ENCODE data around the gene PIP5K1C. TPM values are rescaled to one million over a fixed set of nuclear protein-coding genes. Genes with fewer than 3 reads are reported as not detected.
A peak's percentile ranks its signal among the peaks of the same experiment; 100 is the strongest.
"Not testable (repeated sequence)": the region's sequence is repeated elsewhere in the genome, so short reads cannot be mapped to it uniquely, and the experiment has no call there.

PIP5K1C gene
- total RNA-seq, 2 experiments from 2014 or later: 14.6 to 15.3 TPM

GRCh38 chr19:3656747-3657394 is 43.4 kb downstream of the PIP5K1C start:
- peaks cover 9% of the 10 kb centered on the region for H3K36me3 Mint-ChIP-seq (ENCODE audit: low read depth)
- H3K4me1 Mint-ChIP-seq: no peaks in the 10 kb centered on the region
- ChIA-PET POLR2A (no interaction called here), CTCF (interaction anchor here (0.6 to 0.7 kb wide), 3 partner anchors 9 to 521 kb away, joined by 3 to 4 read pairs (median 3); no protein-coding TSS in a partner anchor)
- H3K4me3 Mint-ChIP-seq: no peak overlapping the region
- intact Hi-C loops (cut with DNase I, micrococcal nuclease): no loop called here
- H3K27me3 Mint-ChIP-seq: no peaks in the 10 kb centered on the region
- no peak overlapping the region for H3K27ac Mint-ChIP-seq
- H3K9me3 Mint-ChIP-seq (ENCODE audit: low read depth): no peaks in the 10 kb centered on the region
- DNase-seq (no peak), ATAC-seq (no peak)

DNA sequence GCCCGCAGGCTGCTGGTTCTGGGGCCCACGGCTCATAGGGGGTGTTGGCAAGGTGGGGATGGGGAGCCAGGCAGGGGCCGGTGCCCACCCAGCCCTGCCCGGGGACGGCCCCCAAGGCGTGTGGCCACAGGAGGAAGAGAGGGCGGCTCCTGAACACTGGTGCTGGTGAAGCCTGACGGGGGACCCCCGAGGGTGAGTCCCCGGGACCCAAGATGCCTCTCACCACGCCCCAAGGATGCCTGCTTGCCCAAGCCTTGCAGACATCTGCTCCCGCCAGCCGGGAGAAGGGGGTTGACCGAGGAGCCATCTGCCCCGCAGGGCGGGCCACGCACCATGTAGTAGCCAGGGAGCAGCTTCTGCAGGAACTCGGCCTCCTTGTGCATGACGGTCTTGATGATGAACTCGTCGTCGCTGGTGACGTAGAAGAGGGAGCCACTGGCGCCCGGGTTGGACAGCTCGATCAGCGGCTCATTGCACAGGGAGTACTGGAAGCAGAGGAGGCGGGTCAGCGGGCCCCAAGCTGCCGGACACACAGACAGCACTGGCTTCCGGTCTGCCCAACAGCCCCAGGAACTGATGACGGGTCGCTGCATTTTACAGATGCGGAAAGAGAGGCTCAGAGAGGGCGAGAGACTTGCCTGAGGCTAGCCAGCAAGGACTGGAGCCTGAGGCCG is 44.1 kb downstream of the PIP5K1C start:
- no peak for DNase-seq
- Mint-ChIP-seq H3K4me3 (no peak overlapping the region), H3K27me3 (no peaks in the 10 kb centered on the region), H3K27ac (no peak overlapping the region), H3K4me1 (no peaks in the 10 kb centered on the region), H3K36me3 (ENCODE audit: low read depth) (peaks cover 7% of the 10 kb centered on the region), H3K9me3 (ENCODE audit: low read depth) (no peaks in the 10 kb centered on the region)
- ChIA-PET POLR2A (interaction anchor here (0.6 kb wide), 1 partner anchor 464 kb away, joined by 4 read pairs; no protein-coding TSS in a partner anchor), CTCF (interaction anchor here (0.6 to 0.7 kb wide), 2 partner anchors 8 to 56 kb away, joined by 3 read pairs; no protein-coding TSS in a partner anchor)
- no peak for ATAC-seq
- intact Hi-C loops (cut with DNase I, micrococcal nuclease): no loop called here

DNA sequence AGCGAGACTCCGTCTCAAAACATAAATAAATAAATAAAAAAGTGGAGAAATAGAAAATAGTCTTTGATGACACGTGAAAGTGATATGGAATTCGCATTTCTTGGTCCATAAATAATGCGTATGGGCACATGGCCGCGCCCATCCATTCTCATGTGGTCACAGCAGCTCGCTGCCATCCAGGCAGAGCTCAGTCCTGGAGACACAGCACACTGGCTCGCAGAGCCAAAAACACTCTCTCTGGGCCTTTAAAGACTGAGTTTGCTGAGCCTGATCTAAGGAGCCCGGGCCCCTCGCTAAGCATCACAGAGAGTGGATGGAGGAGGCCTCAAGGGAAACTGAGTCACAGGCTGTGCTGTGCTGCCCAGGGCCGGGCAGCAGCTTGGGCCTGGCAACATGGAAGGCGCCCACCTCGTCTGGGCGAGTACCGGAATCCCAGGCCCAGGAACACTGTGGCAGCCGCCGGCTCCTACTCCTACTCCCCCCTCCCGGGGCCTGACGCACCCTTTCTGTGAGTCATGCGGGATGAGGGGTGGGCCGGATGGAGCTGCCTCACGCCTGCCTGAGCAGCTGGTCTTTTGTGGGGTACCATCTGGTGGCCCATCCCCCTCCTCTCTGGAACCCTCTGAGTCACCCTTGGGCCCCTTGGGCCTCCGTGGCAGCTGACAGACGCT is 44.7 kb downstream of the PIP5K1C start:
- peaks cover 5% of the 10 kb centered on the region for H3K36me3 Mint-ChIP-seq (ENCODE audit: low read depth)
- no peak for DNase-seq
- ChIA-PET POLR2A (interaction anchor here (0.6 kb wide), 1 partner anchor 465 kb away, joined by 4 read pairs; no protein-coding TSS in a partner anchor), CTCF (interaction anchor here (1.4 kb wide), 1 partner anchor 64 kb away, joined by 3 read pairs; no protein-coding TSS in a partner anchor)
- H3K4me3 Mint-ChIP-seq: no peak overlapping the region
- no peak overlapping the region for H3K27ac Mint-ChIP-seq
- H3K4me1 Mint-ChIP-seq: no peaks in the 10 kb centered on the region
- no peak for ATAC-seq
- intact Hi-C loops (cut with DNase I, micrococcal nuclease): no loop called here
- no peaks in the 10 kb centered on the region for H3K9me3 Mint-ChIP-seq (ENCODE audit: low read depth)
- H3K27me3 Mint-ChIP-seq: no peaks in the 10 kb centered on the region

DNA sequence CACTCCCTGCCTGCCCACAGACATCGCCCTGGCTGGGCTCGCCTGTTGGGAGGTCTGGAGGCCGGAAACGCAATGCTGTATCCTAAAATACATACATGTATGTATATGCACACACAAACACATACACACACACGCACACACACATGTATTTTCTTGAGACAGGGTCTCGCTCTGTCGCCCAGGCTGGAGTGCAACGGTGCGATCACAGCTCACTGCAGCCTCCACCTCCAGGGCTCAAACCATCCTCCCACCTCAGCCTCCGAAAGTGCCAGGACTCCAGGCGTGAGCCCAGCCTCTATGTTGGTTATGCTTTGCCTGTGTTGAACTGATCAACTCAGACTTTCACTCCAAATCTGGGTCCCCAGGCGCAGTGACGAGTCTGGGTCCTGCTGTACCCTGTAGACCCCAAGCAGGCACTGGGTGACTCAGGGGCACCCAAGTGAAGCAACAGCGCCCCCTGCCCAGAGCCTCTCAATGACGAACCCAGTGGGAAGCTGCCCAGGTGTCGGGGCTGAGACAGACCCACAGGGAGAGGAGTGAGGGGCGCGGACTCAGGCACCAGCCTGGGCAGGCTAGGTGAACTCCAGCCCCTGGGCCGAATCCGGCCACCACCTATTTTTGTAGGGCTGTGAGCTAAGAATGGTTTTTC is 46.3 kb downstream of the PIP5K1C start:
- Mint-ChIP-seq H3K27me3 (no peaks in the 10 kb centered on the region), H3K27ac (no peak overlapping the region), H3K4me3 (no peak overlapping the region), H3K9me3 (ENCODE audit: low read depth) (no peaks in the 10 kb centered on the region), H3K4me1 (no peaks in the 10 kb centered on the region), H3K36me3 (ENCODE audit: low read depth) (peaks cover 5% of the 10 kb centered on the region)
- intact Hi-C loops (cut with DNase I, micrococcal nuclease): no loop called here
- ChIA-PET POLR2A (no interaction called here), CTCF (interaction anchor here (0.7 to 1.4 kb wide), 2 partner anchors 45 to 62 kb away, joined by 3 to 4 read pairs; no protein-coding TSS in a partner anchor)
- DNase-seq: peak; percentile 51
- ATAC-seq: no peak

DNA sequence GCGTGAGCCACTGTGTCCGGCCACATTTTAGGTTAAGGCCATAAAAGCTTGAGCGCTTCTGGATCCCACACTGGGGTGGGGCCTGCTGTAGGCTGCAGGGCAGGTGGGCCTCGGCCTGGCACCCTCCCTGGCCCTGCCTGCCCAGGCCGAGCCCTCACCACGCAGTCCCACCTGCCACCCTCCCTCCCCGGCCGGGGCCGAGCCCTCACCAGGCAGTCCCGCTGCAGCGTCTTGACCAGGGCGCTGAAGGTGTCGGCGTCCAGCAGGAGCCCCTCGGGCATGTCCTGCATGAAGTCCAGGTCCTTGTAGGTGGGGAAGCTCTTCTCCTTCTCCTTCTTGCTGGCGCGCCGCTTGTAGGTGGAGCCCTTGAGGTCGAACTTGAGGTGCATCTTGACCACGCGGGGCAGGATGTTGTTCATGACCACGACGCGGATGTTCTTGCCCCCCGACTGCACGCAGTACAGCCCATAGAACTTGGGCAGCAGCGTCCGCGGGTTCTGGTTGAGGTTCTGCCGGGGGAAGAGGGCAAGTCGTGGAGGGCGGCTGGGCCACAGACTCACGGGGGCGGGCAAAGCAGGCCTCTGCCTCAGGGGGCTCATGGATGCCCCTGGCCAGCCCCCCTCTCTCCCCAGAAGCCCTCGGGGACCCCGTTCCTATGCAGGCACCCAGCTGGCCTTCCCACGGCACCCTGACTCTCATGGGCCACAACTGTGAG is 47.0 kb downstream of the PIP5K1C start:
- POLR2A ChIA-PET: no interaction called here
- Mint-ChIP-seq H3K9me3 (ENCODE audit: low read depth) (no peaks in the 10 kb centered on the region), H3K4me1 (no peaks in the 10 kb centered on the region), H3K27ac (no peak overlapping the region), H3K36me3 (ENCODE audit: low read depth) (peaks cover 5% of the 10 kb centered on the region), H3K27me3 (no peaks in the 10 kb centered on the region), H3K4me3 (no peak overlapping the region)
- ATAC-seq (no peak), DNase-seq (no peak)
- CTCF ChIA-PET: no interaction called here
- intact Hi-C loops (cut with DNase I, micrococcal nuclease): no loop called here

- ATAC-seq: no peak
- no peak overlapping the region for H3K27ac Mint-ChIP-seq
- CTCF ChIA-PET: no interaction called here
- POLR2A ChIA-PET: no interaction called here
- H3K9me3 Mint-ChIP-seq (ENCODE audit: low read depth): no peaks in the 10 kb centered on the region
- intact Hi-C loops (cut with DNase I, micrococcal nuclease): no loop called here
- peaks cover 4% of the 10 kb centered on the region for H3K36me3 Mint-ChIP-seq (ENCODE audit: low read depth)
- no peaks in the 10 kb centered on the region for H3K27me3 Mint-ChIP-seq
- H3K4me3 Mint-ChIP-seq: no peak overlapping the region
- no peak for DNase-seq
- H3K4me1 Mint-ChIP-seq: no peaks in the 10 kb centered on the region
Measured at GRCh38 chr19:3652422-3652821, 47.8 kb downstream of the PIP5K1C start.

DNA sequence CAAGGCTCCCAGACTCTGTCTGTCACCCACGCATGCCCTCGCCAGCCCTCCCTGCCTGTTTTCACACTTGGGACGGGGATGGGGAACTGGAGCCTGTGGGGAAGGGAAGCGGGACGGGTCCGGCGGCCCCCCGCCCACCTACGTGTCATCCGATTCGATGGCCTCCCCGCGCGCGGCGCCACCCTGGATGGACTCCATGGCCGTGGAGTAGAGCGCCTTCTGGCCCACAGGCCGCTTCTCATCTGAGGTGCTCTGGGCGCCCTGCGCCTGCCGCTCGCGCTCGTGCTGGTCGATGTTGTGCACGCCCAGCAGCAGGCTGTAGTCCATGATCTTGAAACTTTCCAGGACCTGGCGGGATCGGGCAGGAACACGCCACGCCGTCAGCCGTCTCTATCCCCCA is 48.6 kb downstream of the PIP5K1C start:
- no peak for ATAC-seq
- H3K27ac Mint-ChIP-seq: no peak overlapping the region
- no peaks in the 10 kb centered on the region for H3K36me3 Mint-ChIP-seq (ENCODE audit: low read depth)
- H3K9me3 Mint-ChIP-seq (ENCODE audit: low read depth): no peaks in the 10 kb centered on the region
- H3K4me3 Mint-ChIP-seq: no peak overlapping the region
- POLR2A ChIA-PET: no interaction called here
- DNase-seq: no peak
- no peaks in the 10 kb centered on the region for H3K4me1 Mint-ChIP-seq
- CTCF ChIA-PET: no interaction called here
- H3K27me3 Mint-ChIP-seq: no peaks in the 10 kb centered on the region
- intact Hi-C loops (cut with DNase I, micrococcal nuclease): no loop called here

DNA sequence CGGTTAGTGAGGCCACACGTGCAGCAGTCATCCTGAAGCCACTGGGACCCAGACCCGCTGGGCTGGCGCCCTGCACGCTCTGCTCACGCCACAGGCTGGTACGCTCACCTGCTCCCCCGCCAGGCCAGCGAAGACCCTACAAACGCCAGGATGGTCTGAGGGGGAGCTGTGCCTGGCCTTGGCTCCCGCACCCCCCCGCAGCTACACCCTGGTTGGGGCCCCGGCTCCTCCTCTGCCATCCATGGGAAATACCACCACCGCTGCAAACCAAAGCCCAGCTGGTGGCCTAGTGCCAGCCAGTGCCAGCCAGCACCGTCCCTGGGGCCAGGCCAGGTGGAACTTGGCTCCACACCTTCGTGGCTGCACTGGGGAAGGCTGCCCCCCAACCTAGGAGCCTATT is 50.4 kb downstream of the PIP5K1C start:
- H3K27me3 Mint-ChIP-seq: no peaks in the 10 kb centered on the region
- H3K4me1 Mint-ChIP-seq: no peaks in the 10 kb centered on the region
- H3K9me3 Mint-ChIP-seq (ENCODE audit: low read depth): no peaks in the 10 kb centered on the region
- no peak overlapping the region for H3K4me3 Mint-ChIP-seq
- intact Hi-C loops (cut with DNase I, micrococcal nuclease): no loop called here
- ChIA-PET POLR2A (no interaction called here), CTCF (no interaction called here)
- ATAC-seq (no peak), DNase-seq (no peak)
- no peaks in the 10 kb centered on the region for H3K36me3 Mint-ChIP-seq (ENCODE audit: low read depth)
- no peak overlapping the region for H3K27ac Mint-ChIP-seq

DNA sequence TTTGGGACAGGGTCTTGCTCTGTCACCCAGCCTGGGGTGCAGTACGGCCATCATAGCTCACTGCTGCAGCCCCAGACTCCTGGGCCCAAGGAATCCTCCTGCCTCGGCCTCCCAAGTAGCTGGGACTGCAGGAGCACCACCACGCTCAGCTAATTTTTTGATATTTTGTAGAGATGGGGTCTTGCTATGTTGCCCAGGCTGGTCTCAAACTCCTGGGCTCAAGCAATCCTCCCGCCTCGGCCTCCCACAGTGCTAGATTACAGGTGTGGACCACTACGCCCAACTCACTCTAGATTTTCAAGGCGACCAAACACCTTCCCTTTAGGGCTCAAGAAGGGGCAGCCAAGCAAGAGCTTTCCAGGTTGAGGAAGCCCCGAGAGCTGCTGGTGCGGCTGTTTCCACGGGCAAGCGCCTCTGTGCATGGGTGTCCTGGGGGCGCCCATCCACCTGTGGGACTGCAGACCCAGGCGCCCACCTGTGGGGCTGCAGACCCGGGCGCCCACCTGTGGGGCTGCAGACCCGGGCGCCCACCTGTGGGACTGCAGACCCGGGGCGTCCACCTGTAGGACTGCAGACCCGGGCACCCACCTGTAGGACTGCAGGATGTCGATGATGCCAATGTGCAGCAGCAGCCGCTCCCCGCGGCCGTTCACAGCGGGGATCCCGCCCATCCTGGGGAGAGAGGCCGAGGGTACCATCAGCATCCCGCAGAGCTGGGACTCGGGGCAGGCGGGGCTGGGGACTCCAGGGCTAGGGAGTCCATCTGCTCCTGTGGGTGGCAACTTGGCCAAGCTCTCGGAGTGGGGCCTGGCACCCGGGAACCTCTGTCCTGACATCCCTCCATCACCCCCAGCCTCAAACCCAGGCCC is 52.0 kb downstream of the PIP5K1C start:
- no peaks in the 10 kb centered on the region for H3K36me3 Mint-ChIP-seq (ENCODE audit: low read depth)
- H3K4me1 Mint-ChIP-seq: no peaks in the 10 kb centered on the region
- no peak overlapping the region for H3K27ac Mint-ChIP-seq
- CTCF ChIA-PET: interaction anchor here (0.5 to 0.7 kb wide), 3 partner anchors 8 to 463 kb away, joined by 3 read pairs; partner anchors contain the start of gene NCLN
- no peaks in the 10 kb centered on the region for H3K27me3 Mint-ChIP-seq
- intact Hi-C loops (cut with DNase I, micrococcal nuclease): no loop called here
- H3K4me3 Mint-ChIP-seq: no peak overlapping the region
- no peak for ATAC-seq
- POLR2A ChIA-PET: no interaction called here
- no peaks in the 10 kb centered on the region for H3K9me3 Mint-ChIP-seq (ENCODE audit: low read depth)
- no peak for DNase-seq

DNA sequence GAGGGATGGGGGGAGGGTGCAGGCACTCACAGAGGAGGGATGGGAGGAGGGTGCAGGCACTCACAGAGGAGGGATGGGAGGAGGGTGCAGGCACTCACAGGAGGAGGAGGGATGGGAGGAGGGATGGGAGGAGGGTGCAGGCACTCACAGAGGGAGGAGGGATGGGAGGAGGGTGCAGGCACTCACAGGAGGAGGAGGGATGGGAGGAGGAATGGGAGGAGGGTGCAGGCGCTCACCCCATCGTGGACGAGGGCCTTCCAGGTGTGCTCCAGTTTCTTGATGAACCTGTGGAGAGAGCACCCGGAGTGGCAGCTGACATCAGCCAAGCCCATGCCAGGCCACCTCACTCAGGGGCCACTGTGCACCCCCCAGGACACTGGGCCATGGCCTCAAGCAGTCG is 53.2 kb downstream of the PIP5K1C start:
- POLR2A ChIA-PET; H3K27me3 Mint-ChIP-seq; H3K4me3 Mint-ChIP-seq; CTCF ChIA-PET; H3K4me1 Mint-ChIP-seq; H3K36me3 Mint-ChIP-seq (ENCODE audit: low read depth); ATAC-seq; H3K27ac Mint-ChIP-seq; intact Hi-C loops (cut with DNase I, micrococcal nuclease); DNase-seq; H3K9me3 Mint-ChIP-seq (ENCODE audit: low read depth): not testable (repeated sequence)
